ENCODE results near the gene CYP2E1. TPM values are rescaled to one million over a fixed set of nuclear protein-coding genes. Genes with fewer than 3 reads are reported as not detected.
"Not testable (repeated sequence)": the region's sequence is repeated elsewhere in the genome, so short reads cannot be mapped to it uniquely, and the experiment has no call there.

The CYP2E1 gene
- total and polyA plus RNA-seq, 8 donors, result 0.68 to 3.2 (median 1.9) TPM

DNA sequence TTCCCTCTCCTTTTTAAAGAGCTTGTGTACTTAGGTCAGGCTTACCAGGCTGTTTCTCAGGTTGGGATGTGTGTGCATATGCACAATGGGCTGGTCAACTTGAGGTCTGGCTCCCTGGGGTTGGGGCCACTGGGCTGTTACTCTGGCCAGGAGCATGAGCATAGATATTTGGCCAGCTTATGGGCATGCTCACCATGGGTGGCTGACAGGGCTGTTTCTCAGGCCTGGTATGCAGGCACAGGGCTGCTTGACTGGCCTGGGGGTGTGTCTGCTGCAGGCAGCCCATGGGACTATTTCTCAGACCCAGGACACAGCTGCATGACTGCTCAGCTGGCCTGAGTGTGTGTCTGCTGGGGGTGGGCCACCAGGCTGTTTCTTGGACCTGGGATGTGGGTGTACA, 38.8 kb upstream of the CYP2E1 start:
- Histone ChIP-seq H3K36me3 (no peaks in the 10 kb centered on the region), H3K27me3 (no peaks in the 10 kb centered on the region), H3K9me3 (peaks cover 0 to 54% of the 10 kb centered on the region in 2 donors), H3K4me3 (no peak overlapping the region), H3K27ac (no peak overlapping the region), H3K4me1 (no peaks in the 10 kb centered on the region)
- ATAC-seq (no peak), DNase-seq (no peak)
- TF ChIP-seq, protein P1, sequence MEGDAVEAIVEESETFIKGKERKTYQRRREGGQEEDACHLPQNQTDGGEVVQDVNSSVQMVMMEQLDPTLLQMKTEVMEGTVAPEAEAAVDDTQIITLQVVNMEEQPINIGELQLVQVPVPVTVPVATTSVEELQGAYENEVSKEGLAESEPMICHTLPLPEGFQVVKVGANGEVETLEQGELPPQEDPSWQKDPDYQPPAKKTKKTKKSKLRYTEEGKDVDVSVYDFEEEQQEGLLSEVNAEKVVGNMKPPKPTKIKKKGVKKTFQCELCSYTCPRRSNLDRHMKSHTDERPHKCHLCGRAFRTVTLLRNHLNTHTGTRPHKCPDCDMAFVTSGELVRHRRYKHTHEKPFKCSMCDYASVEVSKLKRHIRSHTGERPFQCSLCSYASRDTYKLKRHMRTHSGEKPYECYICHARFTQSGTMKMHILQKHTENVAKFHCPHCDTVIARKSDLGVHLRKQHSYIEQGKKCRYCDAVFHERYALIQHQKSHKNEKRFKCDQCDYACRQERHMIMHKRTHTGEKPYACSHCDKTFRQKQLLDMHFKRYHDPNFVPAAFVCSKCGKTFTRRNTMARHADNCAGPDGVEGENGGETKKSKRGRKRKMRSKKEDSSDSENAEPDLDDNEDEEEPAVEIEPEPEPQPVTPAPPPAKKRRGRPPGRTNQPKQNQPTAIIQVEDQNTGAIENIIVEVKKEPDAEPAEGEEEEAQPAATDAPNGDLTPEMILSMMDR (IDR thresholded peaks at IDR 0.05), result no peak
- intact Hi-C loops (cut with DNase I), result no loop called here

DNA sequence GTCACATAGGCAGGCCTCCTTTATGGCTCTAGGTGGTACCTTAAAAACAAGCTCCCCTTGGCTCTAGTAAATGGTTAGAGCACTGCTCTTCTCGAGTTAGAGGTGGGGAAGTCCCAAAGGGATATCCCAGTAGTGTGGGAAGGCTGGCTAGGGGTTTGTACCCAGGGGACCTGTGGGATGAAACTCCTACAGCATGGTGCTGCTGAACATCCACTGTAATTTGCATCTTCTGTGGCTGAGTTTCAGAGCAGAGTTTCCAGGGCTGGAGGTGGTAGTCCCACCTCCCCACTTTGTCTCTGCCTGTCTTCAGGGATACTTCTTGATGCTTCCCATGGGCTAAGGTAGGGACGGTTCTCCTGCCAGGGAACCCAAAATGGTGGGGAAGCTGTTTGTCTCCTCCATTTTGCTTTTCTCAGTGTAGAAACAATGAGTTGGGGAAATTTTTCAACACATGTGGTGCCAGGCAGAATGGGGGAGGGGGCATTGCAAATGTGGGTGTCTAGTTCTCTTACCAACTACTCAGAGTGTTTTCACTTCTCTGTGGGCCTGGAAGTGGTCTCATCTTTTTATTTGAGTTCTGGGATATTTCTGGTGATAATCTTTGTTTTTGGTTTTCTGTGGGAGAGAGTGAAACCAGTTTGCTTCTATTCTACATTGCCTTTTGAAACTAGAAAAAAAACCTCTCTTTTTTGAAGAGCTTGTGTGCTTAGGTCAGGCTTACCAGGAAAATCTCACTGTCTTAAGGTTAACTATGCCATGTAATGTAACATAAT, 37.2 kb upstream of the CYP2E1 start:
- TF ChIP-seq, protein P1 (IDR thresholded peaks at IDR 0.05), result no peak
- H3K36me3 ChIP-seq, result no peaks in the 10 kb centered on the region
- ATAC-seq, result no peak

DNA sequence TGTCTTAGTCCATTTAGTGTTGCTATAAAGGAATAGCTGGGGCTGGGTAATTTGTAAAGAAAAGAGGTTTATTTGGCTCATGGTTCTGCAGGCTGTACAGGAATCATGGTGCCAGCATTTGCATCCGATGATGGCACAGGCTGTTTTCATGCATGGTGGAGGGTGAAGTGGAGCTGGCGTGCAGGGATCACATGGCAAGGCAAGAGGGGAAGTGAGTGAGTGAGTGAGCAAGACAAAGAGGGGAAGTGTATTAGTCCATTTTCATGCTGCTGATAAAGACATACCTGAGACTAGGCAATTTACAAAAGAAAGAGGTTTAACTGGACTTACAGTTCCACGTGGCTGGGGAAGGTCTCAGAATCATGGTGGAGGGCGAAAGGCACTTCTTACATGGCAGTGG, 33.6 kb upstream of the CYP2E1 start:
- intact Hi-C loops (cut with DNase I); H3K27ac ChIP-seq; H3K36me3 ChIP-seq; H3K4me1 ChIP-seq; H3K4me3 ChIP-seq; DNase-seq; H3K27me3 ChIP-seq; ATAC-seq: not testable (repeated sequence)
- peaks cover 0 to 11% of the 10 kb centered on the region in 2 donors for H3K9me3 ChIP-seq

More for the DNA sequence above, 37.2 kb upstream of the CYP2E1 start:
- Histone ChIP-seq H3K9me3 (peaks cover 0 to 42% of the 10 kb centered on the region in 2 donors), H3K27ac (no peak overlapping the region), H3K4me3 (no peak overlapping the region), H3K4me1 (no peaks in the 10 kb centered on the region), H3K27me3 (no peaks in the 10 kb centered on the region)
- no peak for DNase-seq
- intact Hi-C loops (cut with DNase I), result no loop called here

DNA sequence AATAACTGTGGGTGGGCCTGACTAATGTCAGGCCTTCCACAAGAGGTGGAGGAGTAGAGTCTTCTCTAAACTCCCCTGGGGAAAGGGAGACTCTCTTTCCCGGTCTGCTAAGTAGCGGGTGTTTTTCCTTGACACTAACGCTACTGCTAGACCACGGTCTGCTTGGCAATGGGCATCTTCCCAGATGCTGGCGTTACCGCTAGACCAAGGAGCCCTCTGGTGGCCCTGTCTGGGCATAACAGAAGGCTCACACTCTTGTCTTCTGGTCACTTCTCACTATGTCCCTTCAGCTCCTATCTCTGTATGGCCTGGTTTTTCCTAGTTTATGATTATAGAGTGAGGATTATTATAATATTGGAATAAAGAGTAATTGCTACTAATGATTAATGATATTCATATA, 29.8 kb upstream of the CYP2E1 start:
- H3K4me3 ChIP-seq; DNase-seq; ATAC-seq; intact Hi-C loops (cut with DNase I); H3K27me3 ChIP-seq; H3K4me1 ChIP-seq; H3K27ac ChIP-seq: not testable (repeated sequence)
- TF ChIP-seq, protein P1 (IDR thresholded peaks at IDR 0.05), result peak in 1 of 2 donors; percentile 22
- Histone ChIP-seq H3K9me3 (peaks cover 0 to 16% of the 10 kb centered on the region in 2 donors), H3K36me3 (peaks cover 0 to 13% of the 10 kb centered on the region in 2 donors)

DNA sequence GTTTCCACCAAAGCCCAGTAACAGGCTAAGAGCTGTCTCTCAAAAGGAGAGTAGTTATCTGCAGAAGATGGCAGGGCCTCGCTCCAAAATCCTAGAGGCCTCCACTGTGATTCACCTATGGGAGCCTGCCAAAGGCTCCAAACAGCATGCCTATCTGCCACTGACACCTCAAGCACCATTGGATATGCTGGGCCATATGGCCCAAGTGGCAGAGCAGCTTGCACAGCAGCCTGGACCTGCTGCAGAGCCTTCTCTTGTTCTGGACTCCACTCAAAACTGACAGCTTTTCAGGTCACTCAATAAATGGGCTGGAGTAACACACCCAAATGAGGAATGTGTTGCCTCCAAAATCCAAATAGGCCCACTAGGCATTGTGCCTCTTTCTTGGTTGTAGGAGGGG, 28.0 kb upstream of the CYP2E1 start:
- H3K36me3 ChIP-seq, result peaks cover 0 to 13% of the 10 kb centered on the region in 2 donors
- intact Hi-C loops (cut with DNase I); H3K4me1 ChIP-seq; DNase-seq; H3K4me3 ChIP-seq; H3K27me3 ChIP-seq; H3K27ac ChIP-seq; ATAC-seq: not testable (repeated sequence)
- peaks cover 0 to 16% of the 10 kb centered on the region in 2 donors for H3K9me3 ChIP-seq

DNA sequence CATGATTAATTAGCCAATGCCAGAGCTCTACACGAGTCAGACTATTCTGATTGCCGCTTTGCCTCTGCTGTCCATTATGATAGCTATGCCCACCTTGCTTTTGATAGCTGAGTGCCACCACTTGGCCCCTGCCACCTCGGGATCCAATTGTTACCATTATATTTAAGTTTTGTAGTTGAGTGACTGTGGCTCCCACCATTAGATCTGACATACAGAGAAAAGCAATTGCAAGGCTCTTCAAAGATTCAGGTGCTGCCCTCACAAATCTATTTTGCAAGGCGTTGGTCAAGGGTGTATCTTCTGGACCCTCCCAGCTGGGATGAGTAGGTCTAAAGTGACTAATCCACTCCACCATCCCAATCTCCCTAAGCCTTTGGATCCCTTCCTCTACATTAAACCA, 26.3 kb upstream of the CYP2E1 start:
- DNase-seq; H3K27ac ChIP-seq; H3K4me1 ChIP-seq; H3K4me3 ChIP-seq; ATAC-seq; H3K27me3 ChIP-seq; intact Hi-C loops (cut with DNase I): not testable (repeated sequence)
- Histone ChIP-seq H3K36me3 (peaks cover 0 to 13% of the 10 kb centered on the region in 2 donors), H3K9me3 (peaks cover 0 to 16% of the 10 kb centered on the region in 2 donors)
